Upper lobe of right lung (tissue), 1 donor: ENCODE data around the gene NT5C2. TPM values are rescaled to one million over a fixed set of nuclear protein-coding genes. Genes with fewer than 3 reads are reported as not detected.

Experiments used
- ATAC-seq: fragments of 200-7000 bp; cut with Tn5 transposase; one replicate; pipeline ENCODE4 v1.9.1; 2020; ENCODE audit warnings: mild to moderate bottlenecking, moderate library complexity
- DNase-seq: peaks from one replicate; pipeline ENCODE4 v3.0.0-alpha.2; 2020
- H3K27ac ChIP-seq: fragments of 200-600 bp; one replicate; pipeline ENCODE4 v1.8.0; 2022
- H3K27me3 ChIP-seq: fragments of 200-600 bp; one replicate; pipeline ENCODE4 v1.8.0; 2022; ENCODE audit warnings: mild to moderate bottlenecking
- H3K36me3 ChIP-seq: fragments of 200-600 bp; one replicate; pipeline ENCODE4 v1.8.0; 2022
- H3K4me1 ChIP-seq: fragments of 200-600 bp; one replicate; pipeline ENCODE4 v1.8.0; 2022
- H3K4me3 ChIP-seq: fragments of 200-600 bp; one replicate; pipeline ENCODE4 v1.8.0; 2022; ENCODE audit warnings: mild to moderate bottlenecking
- H3K9me3 ChIP-seq: fragments of 200-600 bp; one replicate; pipeline ENCODE4 v1.8.0; 2022
- CTCF ChIP-seq: fragments of 200-600 bp; IDR thresholded peaks from one replicate; pipeline ENCODE4 v1.8.0; 2022; ENCODE audit warnings: antibody characterized with exemption
- intact Hi-C: fragments of 100-400 bp; cut with DNase I; formaldehyde crosslinking; loops from one replicate; pipeline ENCODE4 v1.11.0; 2022
- total RNA-seq: library from RNA; stranded (reverse); fragmentation: NEBNext Ultra II Directional; extraction: Animal tissue kit (Norgen Biotek cat#: 25700); gene quantifications from one replicate; pipeline ENCODE4 v1.2.1, GENCODE V29; 2021
- donor health status: DM: no; HTN: yes; CAD: no; lungs with severe emphysema.

Gene NT5C2
- total RNA-seq, 1 donor from 2014 or later: 92.7 TPM

DNA sequence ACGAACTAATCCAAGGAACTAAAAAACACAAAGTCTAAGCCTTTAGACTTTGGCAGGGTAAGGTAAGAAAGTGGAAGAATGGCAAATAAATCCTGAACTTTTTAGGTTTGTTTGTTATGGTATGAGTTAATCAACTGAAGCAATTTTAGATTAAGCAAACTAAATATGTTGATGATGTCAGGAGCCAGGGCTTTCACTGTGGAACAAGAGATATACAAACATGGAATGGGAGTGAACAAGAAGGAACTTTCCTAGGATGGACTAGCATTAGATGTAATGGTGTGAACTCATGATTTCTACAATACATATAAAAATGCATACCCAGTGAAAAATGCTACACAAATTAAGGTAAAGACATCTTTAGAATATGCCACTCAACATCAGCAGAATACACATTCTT is 35.8 kb downstream of the NT5C2 start:
- H3K4me1 ChIP-seq: peaks cover 34% of the 10 kb centered on the region
- ATAC-seq (no peak), DNase-seq (no peak)
- H3K27me3 ChIP-seq: no peaks in the 10 kb centered on the region
- H3K36me3 ChIP-seq: peaks cover 5% of the 10 kb centered on the region
- intact Hi-C loops: no loop called here
- no peak overlapping the region for H3K27ac ChIP-seq
- no peaks in the 10 kb centered on the region for H3K9me3 ChIP-seq
- no peak for TF ChIP-seq CTCF
- no peak overlapping the region for H3K4me3 ChIP-seq

DNA sequence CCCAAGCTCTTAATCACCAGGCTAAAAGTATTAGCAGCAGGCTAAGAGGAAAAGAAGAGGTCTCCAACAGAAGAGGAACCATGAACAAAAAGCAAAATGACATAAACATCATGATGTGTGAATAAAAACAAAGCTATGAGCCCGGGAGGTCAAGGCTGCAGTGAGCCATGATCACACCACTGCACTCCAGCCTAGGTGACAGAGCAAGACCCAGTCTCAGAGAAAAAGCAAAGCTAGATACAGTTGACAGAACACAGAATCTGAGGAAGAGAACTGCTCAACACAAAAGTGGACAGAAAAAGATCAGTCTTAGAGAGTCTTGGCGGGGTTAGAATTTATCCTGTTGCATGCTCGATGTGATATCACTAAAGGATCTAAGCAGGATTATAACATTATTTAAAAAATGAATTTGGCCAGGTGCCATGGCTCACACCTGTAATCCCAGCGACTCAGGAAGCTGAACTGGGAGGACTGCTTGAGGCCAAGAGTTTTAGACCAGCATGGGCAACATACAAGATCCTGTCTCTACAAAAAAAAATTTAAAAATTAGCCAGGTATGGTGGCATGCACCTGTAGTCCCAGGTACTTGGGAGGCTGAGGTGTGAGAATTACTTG is 37.5 kb downstream of the NT5C2 start:
- Histone ChIP-seq H3K4me1 (peaks cover 35% of the 10 kb centered on the region), H3K9me3 (no peaks in the 10 kb centered on the region), H3K27me3 (no peaks in the 10 kb centered on the region), H3K27ac (no peak overlapping the region), H3K36me3 (peaks cover 12% of the 10 kb centered on the region), H3K4me3 (no peak overlapping the region)
- DNase-seq: no peak
- no peak for ATAC-seq
- intact Hi-C loops: no loop called here
- TF ChIP-seq CTCF: no peak

- intact Hi-C loops: no loop called here
- no peaks in the 10 kb centered on the region for H3K27me3 ChIP-seq
- H3K36me3 ChIP-seq: peaks cover 9% of the 10 kb centered on the region
- no peak overlapping the region for H3K4me3 ChIP-seq
- peak overlapping the region; percentile 72 for H3K27ac ChIP-seq
- no peak for TF ChIP-seq CTCF
- peak; percentile 43 for ATAC-seq
- H3K4me1 ChIP-seq: peaks cover 35% of the 10 kb centered on the region
- no peak for DNase-seq
- no peaks in the 10 kb centered on the region for H3K9me3 ChIP-seq
These were observed 38.4 kb downstream of the NT5C2 start for GRCh38 chr10:103154521-103155299.

DNA sequence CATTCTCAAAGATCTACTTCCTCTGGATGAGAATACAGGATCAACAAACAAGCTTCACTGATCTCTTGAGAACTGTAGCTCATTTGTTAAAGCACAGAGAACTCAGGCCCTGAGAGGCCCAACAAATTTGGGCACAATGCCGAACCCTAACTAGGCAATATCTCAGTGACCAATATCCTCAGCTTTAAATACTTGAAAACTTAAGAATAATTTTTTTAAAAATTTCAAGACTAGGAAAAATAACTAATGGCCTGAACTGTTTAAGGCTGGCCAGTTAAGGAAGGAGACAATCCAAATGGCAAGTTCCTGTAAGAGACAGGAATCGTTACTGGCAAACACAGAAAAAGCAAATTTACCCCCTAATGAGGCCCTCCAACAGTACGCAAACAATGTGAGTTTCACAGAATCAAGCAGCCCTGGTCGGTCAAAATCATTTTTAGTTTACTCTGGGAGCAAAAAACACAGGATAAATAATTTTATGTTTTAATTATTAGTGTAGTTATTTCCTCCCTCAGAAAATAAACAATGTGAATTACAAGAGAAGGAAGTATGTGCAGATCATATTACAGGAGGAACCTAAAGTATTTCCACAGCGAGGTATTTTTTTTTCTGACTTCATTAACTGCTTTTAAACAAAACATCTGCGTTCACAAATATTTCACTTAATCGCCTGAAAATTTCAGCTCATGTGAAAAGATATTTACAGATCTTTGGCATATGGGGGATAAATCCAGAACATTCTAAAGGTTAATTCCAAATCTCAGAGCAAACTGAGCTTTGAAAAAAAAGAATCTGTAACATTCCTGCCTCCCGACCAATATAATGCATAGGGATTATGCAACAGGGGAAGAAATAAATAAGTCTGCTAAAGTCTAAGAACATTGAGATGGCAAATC is 39.5 kb downstream of the NT5C2 start:
- H3K27ac ChIP-seq: peak overlapping the region; percentile 72
- TF ChIP-seq CTCF: no peak
- peak overlapping the region; percentile 37 for H3K4me3 ChIP-seq
- peaks cover 9% of the 10 kb centered on the region for H3K36me3 ChIP-seq
- no peak for ATAC-seq
- no peaks in the 10 kb centered on the region for H3K27me3 ChIP-seq
- no peak for DNase-seq
- H3K9me3 ChIP-seq: no peaks in the 10 kb centered on the region
- H3K4me1 ChIP-seq: peaks cover 35% of the 10 kb centered on the region
- intact Hi-C loops: no loop called here

DNA sequence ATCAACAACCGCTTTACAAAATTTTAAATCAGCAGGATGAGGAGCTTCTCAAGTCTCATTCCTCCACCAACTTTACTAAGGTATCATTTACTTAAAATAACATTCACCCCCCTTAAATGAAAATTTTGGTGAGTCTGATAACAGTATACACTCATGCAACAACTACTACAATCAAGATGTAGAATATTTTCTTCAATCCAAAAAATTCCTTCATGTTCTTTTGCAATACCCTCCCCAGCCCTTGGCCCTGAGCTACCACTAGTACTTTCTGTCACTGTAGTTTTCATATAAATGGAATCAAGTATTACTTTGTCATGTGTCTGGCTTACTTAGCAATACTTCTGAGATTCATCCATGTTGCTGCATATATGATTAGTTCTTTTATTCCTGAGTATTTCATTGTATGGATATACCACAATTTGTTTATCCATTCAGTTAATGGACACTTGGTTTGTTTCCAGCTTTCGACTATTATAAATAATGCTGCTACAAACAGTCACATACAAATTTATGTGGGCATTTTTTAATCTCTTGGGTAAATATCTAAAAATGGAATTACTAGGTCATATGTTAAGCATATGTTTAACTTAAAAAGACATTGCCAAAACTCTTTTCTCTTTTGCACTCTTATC is 43.0 kb downstream of the NT5C2 start:
- TF ChIP-seq CTCF: no peak
- Histone ChIP-seq H3K36me3 (peaks cover 9% of the 10 kb centered on the region), H3K4me1 (peaks cover 46% of the 10 kb centered on the region), H3K27me3 (no peaks in the 10 kb centered on the region), H3K27ac (no peak overlapping the region), H3K9me3 (no peaks in the 10 kb centered on the region), H3K4me3 (no peak overlapping the region)
- intact Hi-C loops: no loop called here
- DNase-seq (no peak), ATAC-seq (no peak)
